NCI-H345 treated with DMSO at 0.1 percent for 48 hours (cell line): ENCODE data around the gene RAD51B.

Experiments used
- DNase-seq: peaks from one replicate; lab custom pipeline; 2025; ENCODE audit not compliant: unreplicated experiment; lab: John Stamatoyannopoulos, UW

RAD51B gene

GRCh38 chr14:68229423-68230100 lies 410.0 kb downstream of the RAD51B start:
- DNase-seq = no peak

GRCh38 chr14:68230202-68230949 lies 410.8 kb downstream of the RAD51B start:
- no peak for DNase-seq

- DNase-seq = no peak
Observed at GRCh38 chr14:68230950-68231717, 411.6 kb downstream of the RAD51B start.

GRCh38 chr14:68231898-68232297 lies 412.3 kb downstream of the RAD51B start:
- DNase-seq = no peak

GRCh38 chr14:68232300-68233055 lies 412.9 kb downstream of the RAD51B start:
- DNase-seq = no peak

- DNase-seq = no peak
Observed at GRCh38 chr14:68233101-68233784, 413.7 kb downstream of the RAD51B start.

GRCh38 chr14:68234101-68234905 lies 414.7 kb downstream of the RAD51B start:
- peak; percentile 70 for DNase-seq

- DNase-seq = no peak
Observed at GRCh38 chr14:68235011-68235410, 415.4 kb downstream of the RAD51B start.

- DNase-seq = no peak
Observed at GRCh38 chr14:68236582-68237458, 417.2 kb downstream of the RAD51B start.

GRCh38 chr14:68238551-68238950 lies 419.0 kb downstream of the RAD51B start:
- DNase-seq = no peak

GRCh38 chr14:68238976-68239375 lies 419.4 kb downstream of the RAD51B start:
- DNase-seq = no peak

- no peak for DNase-seq
Observed at GRCh38 chr14:68239988-68240771, 420.6 kb downstream of the RAD51B start.

- DNase-seq = no peak
Observed at GRCh38 chr14:68241862-68242487, 422.4 kb downstream of the RAD51B start.

- no peak for DNase-seq
Observed at GRCh38 chr14:68243450-68244010, 424.0 kb downstream of the RAD51B start.

- DNase-seq = no peak
Observed at GRCh38 chr14:68244262-68244980, 424.8 kb downstream of the RAD51B start.
